Keratinocyte (primary cell): ENCODE data around the gene ARID3C.

Experiments used
- EZH2 ChIP-seq: IDR thresholded peaks from one replicate; pipeline ENCODE4 v1.6.1; 2012; ENCODE audit warnings: inconsistent platforms, mild to moderate bottlenecking, low read length, moderate library complexity
- TF ChIP-seq, protein P1 (sequence below), 3 experiments: IDR thresholded peaks in 1 of 3; conservative IDR thresholded peaks in 1 of 3; optimal IDR thresholded peaks in 1 of 3; 2 replicates in 2 of 3; 3 replicates in 1 of 3; pipeline versions ENCODE3 to v1.5.1; 2011; ENCODE audit warnings: low read length in 3 of 3, mild to moderate bottlenecking in 3 of 3, moderate library complexity in 2 of 3, control low read depth in 1 of 3, inconsistent platforms in 1 of 3; ENCODE audit not compliant: insufficient read depth in 2 of 3; ENCODE audit errors: extremely low read depth in 1 of 3

DNA sequence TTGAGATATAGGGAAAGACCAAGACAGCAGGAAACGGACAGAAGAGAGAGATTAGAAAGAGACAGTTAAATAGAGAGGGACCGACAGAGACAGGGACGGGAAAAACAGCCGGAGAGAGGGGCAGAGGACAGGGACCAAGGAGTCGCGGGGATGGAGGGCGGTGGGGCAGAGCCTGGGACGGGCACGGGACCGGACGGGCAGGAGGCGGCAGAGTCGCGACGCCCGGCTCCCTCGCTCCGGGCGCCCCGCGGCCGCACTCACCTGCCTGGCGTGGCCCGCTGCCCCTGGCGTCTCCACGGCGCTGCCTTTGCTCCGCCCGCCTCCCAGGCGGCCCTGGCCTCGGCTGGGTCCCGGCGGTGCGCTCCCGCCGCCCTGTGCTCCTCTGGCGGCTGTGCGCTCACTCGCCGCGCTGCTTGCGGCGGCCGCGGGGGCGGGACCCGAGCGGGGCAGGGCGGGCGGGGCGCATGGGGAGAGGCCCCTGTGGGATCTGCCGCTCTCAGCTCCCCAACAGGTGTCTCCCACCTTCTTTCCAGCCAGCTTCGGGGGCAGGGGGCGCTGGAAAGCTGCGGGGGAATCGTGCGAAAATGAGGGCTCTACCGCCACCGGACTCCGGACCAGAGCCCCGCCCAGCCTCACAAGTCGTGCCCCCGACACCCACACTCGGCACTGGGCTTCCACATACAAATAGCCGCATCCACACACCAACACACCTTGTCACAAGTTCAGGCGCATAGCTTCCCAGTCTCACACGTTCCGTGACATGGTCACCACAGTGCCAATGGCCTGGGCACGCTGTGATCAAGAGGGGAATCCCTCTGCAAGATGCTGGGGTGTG lies at the start of gene ARID3C:
- TF ChIP-seq, protein P1, sequence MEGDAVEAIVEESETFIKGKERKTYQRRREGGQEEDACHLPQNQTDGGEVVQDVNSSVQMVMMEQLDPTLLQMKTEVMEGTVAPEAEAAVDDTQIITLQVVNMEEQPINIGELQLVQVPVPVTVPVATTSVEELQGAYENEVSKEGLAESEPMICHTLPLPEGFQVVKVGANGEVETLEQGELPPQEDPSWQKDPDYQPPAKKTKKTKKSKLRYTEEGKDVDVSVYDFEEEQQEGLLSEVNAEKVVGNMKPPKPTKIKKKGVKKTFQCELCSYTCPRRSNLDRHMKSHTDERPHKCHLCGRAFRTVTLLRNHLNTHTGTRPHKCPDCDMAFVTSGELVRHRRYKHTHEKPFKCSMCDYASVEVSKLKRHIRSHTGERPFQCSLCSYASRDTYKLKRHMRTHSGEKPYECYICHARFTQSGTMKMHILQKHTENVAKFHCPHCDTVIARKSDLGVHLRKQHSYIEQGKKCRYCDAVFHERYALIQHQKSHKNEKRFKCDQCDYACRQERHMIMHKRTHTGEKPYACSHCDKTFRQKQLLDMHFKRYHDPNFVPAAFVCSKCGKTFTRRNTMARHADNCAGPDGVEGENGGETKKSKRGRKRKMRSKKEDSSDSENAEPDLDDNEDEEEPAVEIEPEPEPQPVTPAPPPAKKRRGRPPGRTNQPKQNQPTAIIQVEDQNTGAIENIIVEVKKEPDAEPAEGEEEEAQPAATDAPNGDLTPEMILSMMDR (optimal IDR thresholded peaks at IDR 0.05 in 1 of 3, IDR thresholded peaks at IDR 0.05 in 1 of 3, conservative IDR thresholded peaks at IDR 0.05 in 1 of 3; ENCODE audit: extremely low read depth in 1 of 3, insufficient read depth in 2 of 3, low read length in 3 of 3): no peak
- peak; percentile 85 for TF ChIP-seq EZH2
